Heart right ventricle (tissue), 16 donors: ENCODE data around the gene AAMDC. TPM values are rescaled to one million over a fixed set of nuclear protein-coding genes. Genes with fewer than 3 reads are reported as not detected.

Experiments
- ATAC-seq, 8 donors: fragments of 200-7000 bp; cut with Tn5 transposase; one replicate each; pipeline ENCODE4 v1.9.1; 2020; ENCODE audit warnings: mild to moderate bottlenecking in 8 of 8, moderate library complexity in 8 of 8, moderate number of reproducible peaks in 1 of 8
- DNase-seq, 2 donors: peaks; one replicate each; pipeline ENCODE4 v3.0.0-alpha.2; 2020
- H3K27ac ChIP-seq, 10 donors: fragments of 200-600 bp; sonication (generic) in 2 of 10; one replicate each; pipeline versions ENCODE4 v1.5.0 to v1.8.0; 2020 to 2022; ENCODE audit warnings: mild to moderate bottlenecking in 3 of 10
- H3K27me3 ChIP-seq, 7 donors: fragments of 200-600 bp; one replicate each; pipeline ENCODE4 v1.8.0; 2021 to 2022; ENCODE audit warnings: mild to moderate bottlenecking in 2 of 7
- H3K36me3 ChIP-seq, 9 donors: fragments of 200-600 bp; sonication (generic) in 1 of 9; one replicate each; pipeline versions ENCODE4 v1.5.0 to v1.8.0; 2020 to 2022; ENCODE audit warnings: mild to moderate bottlenecking in 2 of 9
- H3K4me1 ChIP-seq, 9 donors: fragments of 200-600 bp; sonication (generic) in 1 of 9; one replicate each; pipeline versions ENCODE4 v1.5.0 to v1.8.0; 2020 to 2022; ENCODE audit warnings: mild to moderate bottlenecking in 4 of 9
- H3K4me3 ChIP-seq, 10 donors: fragments of 200-600 bp; sonication (generic) in 2 of 10; one replicate each; pipeline versions ENCODE4 v1.5.0 to v1.8.0; 2020 to 2022; ENCODE audit warnings: mild to moderate bottlenecking in 7 of 10, moderate library complexity in 2 of 10
- H3K9me3 ChIP-seq, 11 donors: fragments of 200-600 bp in 10 of 11; sonication (generic) in 2 of 11; one replicate each; pipeline versions ENCODE4 v1.5.0 to v1.8.0; 2013 to 2022; ENCODE audit warnings: mild to moderate bottlenecking in 2 of 11, control low read depth in 1 of 11, moderate library complexity in 1 of 11
- CTCF ChIP-seq, 9 donors: fragments of 200-600 bp; sonication (generic) in 2 of 9; IDR thresholded peaks; one replicate each; pipeline versions ENCODE4 v1.5.0 to v1.8.0; 2021 to 2022; ENCODE audit warnings: antibody characterized with exemption in 9 of 9, mild to moderate bottlenecking in 5 of 9, moderate library complexity in 1 of 9
- WGBS, 2 donors: extraction: QIAGEN DNeasy Blood & Tissue Kit; methylation state at CpG; one replicate each; pipeline ENCODE4 v1.1.7; 2013; ENCODE audit warnings: inconsistent platforms in 1 of 2; 5-methylcytosine and 5-hydroxymethylcytosine counted together
- intact Hi-C, 10 donors: fragments of 100-400 bp; cut with DNase I; formaldehyde crosslinking; loops; one replicate each; pipeline versions ENCODE4 v1.11.1 to v1.14.2; 2022
- polyA plus RNA-seq, 2 donors: library from polyadenylated mRNA; stranded (reverse); fragments of 200-250 nt; gene quantifications; one replicate each; pipeline ENCODE4 v1.2.3, GENCODE V29; 2013
- total RNA-seq, 10 donors: library from RNA; stranded (reverse); fragmentation: NEBNext Ultra II Directional in 3 of 10; extraction: Animal tissue kit (Norgen Biotek cat#: 25700) in 3 of 10; gene quantifications; one replicate each; pipeline versions ENCODE4 v1.2.1 to v1.2.4, GENCODE V29; 2021 to 2023
- donor health status: Arrhythmogenic right ventricular cardiomyopathy.
- donor health status: ischemic (EF 13 %, LVEDD 7.1; RV severe dilation, severe dysfunction).
- donor health status: healthy with polysubstance abuse.
- donor health status: DM: no; HTN: yes; CAD: no.
- donor health status: DM: no; HTN: no; CAD: no.
- donor health status: ischemic (EF 25% LVEDD 6.9; RV normal size, moderate dysfunction).
- donor health status: ischemic (EF 25% LVEDD 5.7; RV mildly dilated, moderate dysfunction).
- donor health status: healthy.
- donor health status: DM: yes; HTN: yes; CAD: no.
- donor health status: Ischemic cardiomyopathy.
- donor health status: ischemic (EF 35%, LVEDD 5.7; RV mildly dilated, moderate dysfunction).
- donor health status: nonischemic (EF 11% LVEDD 7.7; RV severe dilation, severe dysfunction).
- donor health status: DM: yes; HTN: yes; CAD: no.
- donor health status: PGD.
- donor health status: ischemic (EF 29% LVEDD 5.4; RV normal size, mild dysfunction).
- donor health status: nonischemic (EF 23%, LVEDD 6.1; RV moderate dilation, normal function).

AAMDC gene
- total and polyA plus RNA-seq, 12 donors: 52.4 to 324 (median 95.4) TPM

- Histone ChIP-seq H3K27me3 (no peaks in the 10 kb centered on the region), H3K4me3 (no peak overlapping the region), H3K27ac (no peak overlapping the region), H3K9me3 (no peaks in the 10 kb centered on the region), H3K4me1 (peaks cover 0 to 17% (median 5%) of the 10 kb centered on the region in 9 donors), H3K36me3 (peaks cover 0 to 9% (median 0%) of the 10 kb centered on the region in 9 donors)
- intact Hi-C loops: no loop called here
- DNase-seq (no peak), ATAC-seq (no peak)
- 16 to 26% methylated on average over 1 of the region's 1 CpG for WGBS, 2 donors
- no peak for TF ChIP-seq CTCF (IDR thresholded peaks at IDR 0.05)
Observed at GRCh38 chr11:77778549-77778948, 42.4 kb upstream of the AAMDC start.

- Histone ChIP-seq H3K27me3 (no peaks in the 10 kb centered on the region), H3K36me3 (peaks cover 0 to 9% (median 0%) of the 10 kb centered on the region in 9 donors), H3K4me1 (peaks cover 0 to 24% (median 5%) of the 10 kb centered on the region in 9 donors), H3K4me3 (no peak overlapping the region), H3K27ac (no peak overlapping the region), H3K9me3 (no peaks in the 10 kb centered on the region)
- intact Hi-C loops: no loop called here
- no peak for DNase-seq
- TF ChIP-seq CTCF (IDR thresholded peaks at IDR 0.05): no peak
- peak in 2 of 8 donors; percentile 17 to 37 for ATAC-seq
Observed at GRCh38 chr11:77779935-77780334, 41.0 kb upstream of the AAMDC start.

GRCh38 chr11:77783025-77783424 is 37.9 kb upstream of the AAMDC start:
- H3K4me1 ChIP-seq: peaks cover 0 to 36% (median 11%) of the 10 kb centered on the region in 9 donors
- intact Hi-C loops: no loop called here
- TF ChIP-seq CTCF (IDR thresholded peaks at IDR 0.05): no peak
- ATAC-seq (no peak), DNase-seq (no peak)
- no peak overlapping the region for H3K27ac ChIP-seq
- 85 to 90% methylated on average over 1 of the region's 1 CpG for WGBS, 2 donors
- no peak overlapping the region for H3K4me3 ChIP-seq
- H3K27me3 ChIP-seq: no peaks in the 10 kb centered on the region
- H3K36me3 ChIP-seq: no peaks in the 10 kb centered on the region
- no peaks in the 10 kb centered on the region for H3K9me3 ChIP-seq

GRCh38 chr11:77784572-77784971 is 36.4 kb upstream of the AAMDC start:
- 93 to 94% methylated on average over 3 of the region's 3 CpGs for WGBS, 2 donors
- TF ChIP-seq CTCF (IDR thresholded peaks at IDR 0.05): no peak
- no peaks in the 10 kb centered on the region for H3K27me3 ChIP-seq
- no peaks in the 10 kb centered on the region for H3K36me3 ChIP-seq
- ATAC-seq (no peak), DNase-seq (no peak)
- H3K27ac ChIP-seq: no peak overlapping the region
- intact Hi-C loops: no loop called here
- H3K4me3 ChIP-seq: no peak overlapping the region
- peaks cover 0 to 35% (median 8%) of the 10 kb centered on the region in 9 donors for H3K4me1 ChIP-seq
- H3K9me3 ChIP-seq: no peaks in the 10 kb centered on the region
